ENCODE data around the gene HEATR9.

HEATR9 gene

DNA sequence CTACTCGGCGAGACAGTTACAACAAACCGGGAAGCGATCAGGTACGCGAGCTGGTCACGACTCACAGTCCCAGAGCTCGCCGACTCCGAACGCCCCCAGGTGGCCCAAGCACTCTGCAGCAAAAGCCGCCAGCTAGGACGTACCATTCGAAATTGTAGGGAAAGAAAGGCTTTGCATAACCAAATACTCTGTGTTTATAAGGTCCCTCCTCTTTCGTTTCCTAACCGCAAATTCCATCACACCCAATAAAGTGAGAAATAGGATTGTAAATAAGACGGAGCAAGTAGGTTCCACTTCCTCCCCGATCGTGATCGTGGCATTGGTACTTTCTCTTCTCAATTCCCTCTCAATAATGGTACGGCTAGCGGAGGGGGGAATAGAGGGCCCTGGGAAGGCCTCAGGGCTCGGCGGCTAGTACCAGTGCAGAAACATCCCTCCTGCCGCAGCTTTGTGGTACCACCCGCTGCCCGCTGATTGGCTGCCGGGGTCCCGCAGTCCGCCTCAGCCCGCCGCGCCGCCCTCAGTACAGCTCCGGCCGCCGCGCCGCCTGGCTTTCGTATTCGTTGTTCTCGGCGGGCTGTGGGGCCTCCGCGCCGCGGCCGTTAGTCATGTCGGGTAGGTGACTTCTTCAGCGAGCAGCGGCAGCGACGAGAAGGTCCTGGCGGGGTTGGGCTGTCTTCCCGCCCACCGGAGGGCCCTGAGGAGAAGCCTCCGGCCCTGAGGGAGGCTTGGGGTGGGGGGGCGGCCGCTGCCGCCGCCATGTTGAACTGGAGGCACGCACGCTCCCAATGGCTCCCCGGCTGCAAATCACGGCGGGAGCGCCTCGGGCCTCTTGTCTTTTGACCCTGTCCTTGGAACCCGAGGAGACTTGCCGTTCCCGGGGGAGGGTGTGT, 59.5 kb downstream of the HEATR9 start, which contains the start of gene TAF15:
Gene TAF15 (plus strand): TSS at position 523 of the 893 bp plus-strand sequence. CDS start 86 bp downstream, at position 609.
- no peaks in the 10 kb centered on the region for H3K36me3 ChIP-seq (replicated peaks)
- TF ChIP-seq, protein P1, sequence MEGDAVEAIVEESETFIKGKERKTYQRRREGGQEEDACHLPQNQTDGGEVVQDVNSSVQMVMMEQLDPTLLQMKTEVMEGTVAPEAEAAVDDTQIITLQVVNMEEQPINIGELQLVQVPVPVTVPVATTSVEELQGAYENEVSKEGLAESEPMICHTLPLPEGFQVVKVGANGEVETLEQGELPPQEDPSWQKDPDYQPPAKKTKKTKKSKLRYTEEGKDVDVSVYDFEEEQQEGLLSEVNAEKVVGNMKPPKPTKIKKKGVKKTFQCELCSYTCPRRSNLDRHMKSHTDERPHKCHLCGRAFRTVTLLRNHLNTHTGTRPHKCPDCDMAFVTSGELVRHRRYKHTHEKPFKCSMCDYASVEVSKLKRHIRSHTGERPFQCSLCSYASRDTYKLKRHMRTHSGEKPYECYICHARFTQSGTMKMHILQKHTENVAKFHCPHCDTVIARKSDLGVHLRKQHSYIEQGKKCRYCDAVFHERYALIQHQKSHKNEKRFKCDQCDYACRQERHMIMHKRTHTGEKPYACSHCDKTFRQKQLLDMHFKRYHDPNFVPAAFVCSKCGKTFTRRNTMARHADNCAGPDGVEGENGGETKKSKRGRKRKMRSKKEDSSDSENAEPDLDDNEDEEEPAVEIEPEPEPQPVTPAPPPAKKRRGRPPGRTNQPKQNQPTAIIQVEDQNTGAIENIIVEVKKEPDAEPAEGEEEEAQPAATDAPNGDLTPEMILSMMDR (IDR thresholded peaks at IDR 0.05; ENCODE audit: low read depth, low read length, missing control alignments), result peak; percentile 90
- peak; percentile 99 for DNase-seq
- H3K4me3 ChIP-seq (ENCODE audit: low read depth, low read length), result peak within 1 kb of the TSS; percentile 91
- no peaks in the 10 kb centered on the region for H3K27me3 ChIP-seq (replicated peaks)
- in situ Hi-C loops (cut with HindIII; ENCODE audit: low pct_ligation_motif_present, low sequenced_read_pairs), result no loop called here
- peak within 1 kb of the TSS; percentile 95 for H3K27ac ChIP-seq

DNA sequence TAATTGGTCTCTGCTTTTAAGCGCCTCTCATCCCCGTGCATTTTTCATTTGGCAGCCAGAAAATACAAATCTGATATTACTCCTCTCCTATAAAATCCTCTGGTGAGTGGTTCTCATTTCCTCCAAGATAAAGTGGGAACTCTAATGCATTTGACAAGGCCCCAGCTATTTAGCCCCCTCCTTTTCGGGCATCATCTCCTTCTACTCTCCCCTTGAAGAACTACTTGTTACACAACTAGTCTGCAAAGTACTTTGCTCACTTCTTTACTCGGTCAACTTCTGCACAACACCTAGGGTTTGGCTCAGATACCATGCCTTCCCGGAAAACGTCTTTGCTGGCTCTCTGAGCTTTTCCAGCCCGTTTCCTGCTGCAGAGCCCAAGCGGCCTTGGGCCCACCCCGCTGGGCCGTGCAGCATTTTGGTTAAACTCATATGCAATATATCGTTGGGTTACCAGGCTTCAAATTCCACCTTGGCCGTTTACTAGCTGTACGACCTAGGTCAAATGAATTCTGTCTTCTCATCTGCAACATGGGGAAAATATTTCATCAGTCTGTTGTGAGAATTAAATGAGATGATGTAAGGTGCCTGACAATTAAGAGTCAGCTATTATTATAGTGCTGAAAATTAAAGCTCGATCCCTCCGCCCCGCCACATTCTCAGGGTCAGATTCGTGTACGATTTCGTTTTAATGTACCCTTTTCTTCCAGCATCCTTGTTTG, 60.3 kb downstream of the HEATR9 start:
- DNase-seq, result no peak
- Histone ChIP-seq H3K36me3 (replicated peaks) (no peaks in the 10 kb centered on the region), H3K27ac (peak overlapping the region; percentile 95)

DNA sequence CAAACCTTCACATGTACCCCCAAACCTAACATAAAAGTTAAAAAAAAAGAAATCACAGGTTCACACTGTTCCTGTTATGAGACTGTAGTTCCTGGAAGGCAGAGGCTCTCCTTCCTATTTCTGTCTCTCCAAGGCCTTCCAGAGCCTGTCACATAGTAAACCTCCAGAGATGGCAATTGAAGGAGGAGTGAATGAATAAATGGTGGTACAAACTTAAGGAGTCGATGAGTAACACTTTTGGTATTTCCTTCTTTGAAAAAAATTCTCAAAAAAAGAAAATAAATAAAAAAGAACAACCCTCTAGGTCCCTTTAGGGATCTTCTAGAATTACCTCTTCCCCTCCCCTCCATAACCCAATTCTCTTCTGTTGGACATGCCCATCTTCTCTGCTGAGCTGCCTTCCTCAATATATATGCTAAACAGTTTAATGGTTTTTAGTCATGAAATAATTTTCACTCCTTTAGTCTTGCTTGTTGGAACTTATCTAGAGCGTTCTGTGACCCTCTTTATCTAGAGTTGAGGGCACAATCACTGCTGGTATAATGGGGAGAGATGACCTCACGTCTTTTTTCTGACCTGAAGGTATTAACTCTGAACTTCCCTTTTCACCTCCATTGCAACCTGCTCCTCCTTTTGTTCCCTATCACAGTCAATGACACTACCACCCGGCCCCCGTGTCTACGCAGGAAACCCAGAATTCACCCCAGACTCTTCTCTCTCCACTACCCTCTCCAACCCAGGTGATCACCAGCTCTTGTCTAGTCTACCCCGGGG, 61.1 kb downstream of the HEATR9 start:
- H3K4me3 ChIP-seq (ENCODE audit: low read depth, low read length), result no peak overlapping the region
- in situ Hi-C loops (cut with HindIII; ENCODE audit: low pct_ligation_motif_present, low sequenced_read_pairs), result no loop called here
- no peak overlapping the region for H3K27ac ChIP-seq
- no peak for DNase-seq
- no peaks in the 10 kb centered on the region for H3K36me3 ChIP-seq (replicated peaks)
- no peaks in the 10 kb centered on the region for H3K27me3 ChIP-seq (replicated peaks)
- TF ChIP-seq, protein P1 (IDR thresholded peaks at IDR 0.05; ENCODE audit: low read depth, low read length, missing control alignments), result no peak

More for the DNA sequence above, 60.3 kb downstream of the HEATR9 start:
- peak overlapping the region; percentile 91 for H3K4me3 ChIP-seq (ENCODE audit: low read depth, low read length)
- in situ Hi-C loops (cut with HindIII; ENCODE audit: low pct_ligation_motif_present, low sequenced_read_pairs), result no loop called here
- TF ChIP-seq, protein P1 (IDR thresholded peaks at IDR 0.05; ENCODE audit: low read depth, low read length, missing control alignments), result no peak
- H3K27me3 ChIP-seq (replicated peaks), result no peaks in the 10 kb centered on the region
